Measurements from ENCODE around the gene DDR2.

The DDR2 gene

GRCh38 chr1:162612606-162613400, 19.5 kb upstream of the DDR2 start:
- Histone ChIP-seq H3K9me3 (ENCODE audit: control insufficient read depth, low read length) (no peaks in the 10 kb centered on the region), H3K4me3 (ENCODE audit: low read length) (no peak overlapping the region), H3K36me3 (ENCODE audit: control insufficient read depth, insufficient read depth, low read length) (no peaks in the 10 kb centered on the region), H3K27me3 (ENCODE audit: control insufficient read depth, insufficient read depth, low read length) (no peaks in the 10 kb centered on the region), H3K9ac (ENCODE audit: low read length) (no peak overlapping the region), H3K4me1 (ENCODE audit: control insufficient read depth, insufficient read depth, low read length) (no peaks in the 10 kb centered on the region)

DNA sequence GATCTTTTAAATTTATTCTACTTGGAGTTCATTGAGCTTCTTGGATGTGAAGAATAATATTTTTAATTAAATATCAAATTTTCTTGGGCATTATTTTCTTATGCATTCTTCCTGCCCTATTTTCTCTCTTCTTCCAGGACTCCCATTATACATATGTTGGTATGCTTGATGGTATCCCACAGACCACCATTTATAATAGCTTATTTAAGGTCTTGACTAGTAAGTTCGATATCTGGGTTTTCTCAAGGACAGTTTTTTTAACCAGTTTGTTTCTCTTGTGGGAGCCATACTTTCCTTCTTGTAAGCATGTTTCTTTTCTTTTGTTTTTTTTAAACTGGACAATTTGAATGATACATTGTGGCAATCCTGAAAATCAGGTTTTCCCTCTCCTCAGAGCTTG, 15.4 kb upstream of the DDR2 start:
- Histone ChIP-seq H3K36me3 (ENCODE audit: control insufficient read depth, insufficient read depth, low read length) (no peaks in the 10 kb centered on the region), H3K4me1 (ENCODE audit: control insufficient read depth, insufficient read depth, low read length) (no peaks in the 10 kb centered on the region), H3K27me3 (ENCODE audit: control insufficient read depth, insufficient read depth, low read length) (no peaks in the 10 kb centered on the region), H3K9ac (ENCODE audit: low read length) (no peak overlapping the region), H3K9me3 (ENCODE audit: control insufficient read depth, low read length) (no peaks in the 10 kb centered on the region), H3K4me3 (ENCODE audit: low read length) (no peak overlapping the region)

- Histone ChIP-seq H3K27me3 (ENCODE audit: control insufficient read depth, insufficient read depth, low read length) (no peaks in the 10 kb centered on the region), H3K9me3 (ENCODE audit: control insufficient read depth, low read length) (no peaks in the 10 kb centered on the region), H3K4me3 (ENCODE audit: low read length) (no peak overlapping the region), H3K4me1 (ENCODE audit: control insufficient read depth, insufficient read depth, low read length) (no peaks in the 10 kb centered on the region), H3K9ac (ENCODE audit: low read length) (no peak overlapping the region), H3K36me3 (ENCODE audit: control insufficient read depth, insufficient read depth, low read length) (no peaks in the 10 kb centered on the region)
These were observed 14.8 kb upstream of the DDR2 start for GRCh38 chr1:162617513-162617912.

DNA sequence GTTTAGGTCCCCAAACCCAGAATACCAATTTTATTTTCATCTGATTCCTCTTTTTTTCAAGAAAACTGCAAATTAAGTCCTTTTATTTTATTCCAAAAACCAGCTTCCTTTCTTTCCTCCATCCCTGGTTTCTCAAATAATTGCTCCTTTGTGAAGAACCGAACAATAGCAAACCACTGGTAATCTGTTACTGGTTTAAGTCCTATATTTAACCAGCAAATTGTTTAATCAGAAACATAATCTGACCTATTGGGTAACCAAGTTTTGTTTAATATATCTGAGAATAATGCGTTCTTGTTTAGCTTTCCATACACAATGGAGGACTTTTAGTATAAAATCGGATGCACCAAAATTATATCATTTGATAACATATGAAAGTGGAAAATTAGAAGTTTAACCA, 13.2 kb upstream of the DDR2 start:
- Histone ChIP-seq H3K4me3 (ENCODE audit: low read length) (no peak overlapping the region), H3K9ac (ENCODE audit: low read length) (no peak overlapping the region), H3K36me3 (ENCODE audit: control insufficient read depth, insufficient read depth, low read length) (no peaks in the 10 kb centered on the region), H3K9me3 (ENCODE audit: control insufficient read depth, low read length) (no peaks in the 10 kb centered on the region), H3K4me1 (ENCODE audit: control insufficient read depth, insufficient read depth, low read length) (no peaks in the 10 kb centered on the region), H3K27me3 (ENCODE audit: control insufficient read depth, insufficient read depth, low read length) (no peaks in the 10 kb centered on the region)

DNA sequence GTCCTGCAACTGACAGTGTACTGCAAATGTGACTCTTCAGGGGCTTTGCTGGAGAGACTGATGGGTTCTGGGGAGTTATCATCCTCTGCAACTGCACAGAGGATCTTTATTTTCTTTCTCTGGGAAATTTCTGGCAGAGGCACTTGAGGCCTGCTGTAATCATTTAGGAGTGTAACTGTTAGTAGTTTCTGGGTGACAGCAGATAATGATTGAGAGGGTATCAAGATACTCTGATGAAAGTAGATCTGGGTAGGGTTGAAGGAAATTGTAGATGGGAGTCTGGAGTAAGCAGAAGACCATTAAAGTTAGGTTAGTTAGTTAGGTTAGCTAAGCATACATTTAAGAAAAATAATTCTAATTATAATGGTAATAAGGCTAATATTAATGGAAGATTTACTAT, 11.0 kb upstream of the DDR2 start:
- no peak overlapping the region for H3K4me3 ChIP-seq (ENCODE audit: low read length)
- no peaks in the 10 kb centered on the region for H3K9me3 ChIP-seq (ENCODE audit: control insufficient read depth, low read length)
- no peaks in the 10 kb centered on the region for H3K27me3 ChIP-seq (ENCODE audit: control insufficient read depth, insufficient read depth, low read length)
- no peaks in the 10 kb centered on the region for H3K4me1 ChIP-seq (ENCODE audit: control insufficient read depth, insufficient read depth, low read length)
- no peaks in the 10 kb centered on the region for H3K36me3 ChIP-seq (ENCODE audit: control insufficient read depth, insufficient read depth, low read length)
- no peak overlapping the region for H3K9ac ChIP-seq (ENCODE audit: low read length)

GRCh38 chr1:162625679-162626078, 6.6 kb upstream of the DDR2 start:
- Histone ChIP-seq H3K27me3 (ENCODE audit: control insufficient read depth, insufficient read depth, low read length) (no peaks in the 10 kb centered on the region), H3K9me3 (ENCODE audit: control insufficient read depth, low read length) (no peaks in the 10 kb centered on the region), H3K4me3 (ENCODE audit: low read length) (no peak overlapping the region), H3K4me1 (ENCODE audit: control insufficient read depth, insufficient read depth, low read length) (no peaks in the 10 kb centered on the region), H3K9ac (ENCODE audit: low read length) (no peak overlapping the region), H3K36me3 (ENCODE audit: control insufficient read depth, insufficient read depth, low read length) (no peaks in the 10 kb centered on the region)

DNA sequence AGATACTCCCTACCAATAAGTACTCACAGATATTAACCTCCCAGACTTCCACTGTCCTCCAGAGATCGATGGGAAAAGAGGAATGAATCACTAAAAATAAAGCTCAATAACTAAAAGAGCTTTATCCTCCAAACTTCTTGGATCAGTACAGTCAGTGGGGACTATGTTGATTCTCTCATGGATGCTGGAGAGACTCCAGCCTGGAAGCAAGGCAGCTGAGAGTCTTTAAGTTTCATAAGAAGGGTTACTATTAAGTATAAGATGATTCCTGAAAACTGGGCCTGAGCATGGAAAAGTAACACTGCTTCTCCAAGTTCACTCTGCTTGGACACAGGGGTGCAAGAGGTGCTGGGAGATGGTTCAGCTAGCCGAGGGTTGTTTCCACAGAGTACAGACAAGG, 6.2 kb upstream of the DDR2 start:
- H3K9ac ChIP-seq (ENCODE audit: low read length): no peak overlapping the region
- H3K27me3 ChIP-seq (ENCODE audit: control insufficient read depth, insufficient read depth, low read length): no peaks in the 10 kb centered on the region
- no peaks in the 10 kb centered on the region for H3K4me1 ChIP-seq (ENCODE audit: control insufficient read depth, insufficient read depth, low read length)
- H3K4me3 ChIP-seq (ENCODE audit: low read length): no peak overlapping the region
- H3K9me3 ChIP-seq (ENCODE audit: control insufficient read depth, low read length): no peaks in the 10 kb centered on the region
- no peaks in the 10 kb centered on the region for H3K36me3 ChIP-seq (ENCODE audit: control insufficient read depth, insufficient read depth, low read length)

DNA sequence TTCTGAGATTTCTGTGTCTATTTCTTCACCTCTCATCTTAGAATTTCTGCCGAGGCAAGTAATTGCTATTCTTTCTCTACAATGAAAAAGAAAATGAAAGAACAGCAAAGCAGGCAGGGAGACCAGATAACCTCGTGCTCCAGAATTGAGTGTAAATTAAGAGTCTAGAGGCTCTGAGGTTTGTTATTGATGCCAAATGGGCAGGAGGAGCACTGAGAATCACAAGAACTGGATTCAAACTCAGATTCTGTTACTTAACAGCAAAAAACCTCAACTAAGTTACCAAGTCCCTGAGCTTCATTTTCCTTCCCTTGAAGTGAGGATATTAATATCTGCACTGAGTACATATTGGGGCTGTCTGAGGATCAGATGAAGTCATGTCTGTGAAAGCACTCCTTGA, 5.5 kb upstream of the DDR2 start:
- Histone ChIP-seq H3K9ac (ENCODE audit: low read length) (no peak overlapping the region), H3K36me3 (ENCODE audit: control insufficient read depth, insufficient read depth, low read length) (no peaks in the 10 kb centered on the region), H3K9me3 (ENCODE audit: control insufficient read depth, low read length) (no peaks in the 10 kb centered on the region), H3K27me3 (ENCODE audit: control insufficient read depth, insufficient read depth, low read length) (no peaks in the 10 kb centered on the region), H3K4me1 (ENCODE audit: control insufficient read depth, insufficient read depth, low read length) (no peaks in the 10 kb centered on the region), H3K4me3 (ENCODE audit: low read length) (no peak overlapping the region)

- H3K4me3 ChIP-seq (ENCODE audit: low read length): no peak overlapping the region
- H3K9me3 ChIP-seq (ENCODE audit: control insufficient read depth, low read length): no peaks in the 10 kb centered on the region
- H3K4me1 ChIP-seq (ENCODE audit: control insufficient read depth, insufficient read depth, low read length): no peaks in the 10 kb centered on the region
- H3K36me3 ChIP-seq (ENCODE audit: control insufficient read depth, insufficient read depth, low read length): no peaks in the 10 kb centered on the region
- H3K27me3 ChIP-seq (ENCODE audit: control insufficient read depth, insufficient read depth, low read length): no peaks in the 10 kb centered on the region
- H3K9ac ChIP-seq (ENCODE audit: low read length): no peak overlapping the region
These were observed 4.5 kb upstream of the DDR2 start for GRCh38 chr1:162627662-162628296.

- Histone ChIP-seq H3K27me3 (ENCODE audit: control insufficient read depth, insufficient read depth, low read length) (no peaks in the 10 kb centered on the region), H3K9ac (ENCODE audit: low read length) (no peak overlapping the region), H3K36me3 (ENCODE audit: control insufficient read depth, insufficient read depth, low read length) (no peaks in the 10 kb centered on the region), H3K4me3 (ENCODE audit: low read length) (no peak overlapping the region), H3K9me3 (ENCODE audit: control insufficient read depth, low read length) (no peaks in the 10 kb centered on the region), H3K4me1 (ENCODE audit: control insufficient read depth, insufficient read depth, low read length) (no peaks in the 10 kb centered on the region)
These were observed 3.1 kb upstream of the DDR2 start for GRCh38 chr1:162629077-162629627.

DNA sequence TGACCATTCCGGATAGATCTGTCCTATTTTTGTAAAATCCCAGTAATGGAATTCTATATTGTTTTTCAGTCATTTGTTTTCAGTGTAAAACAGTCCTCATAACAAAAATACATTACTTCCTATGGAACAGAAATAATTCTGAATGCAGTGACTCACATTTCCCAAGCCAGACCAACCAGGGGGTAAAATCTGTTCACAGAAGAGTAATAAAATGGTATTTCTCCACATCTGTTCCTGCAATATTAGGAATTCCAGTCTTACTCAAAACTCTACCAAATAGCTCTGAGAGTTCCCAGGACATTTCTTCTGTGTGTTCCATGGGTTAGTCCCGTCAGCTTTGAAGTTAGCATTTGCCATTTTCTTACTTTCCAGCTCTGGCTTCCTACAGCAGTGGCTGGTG, 2.6 kb upstream of the DDR2 start:
- H3K36me3 ChIP-seq (ENCODE audit: control insufficient read depth, insufficient read depth, low read length): no peaks in the 10 kb centered on the region
- H3K9ac ChIP-seq (ENCODE audit: low read length): no peak overlapping the region
- no peaks in the 10 kb centered on the region for H3K9me3 ChIP-seq (ENCODE audit: control insufficient read depth, low read length)
- no peaks in the 10 kb centered on the region for H3K27me3 ChIP-seq (ENCODE audit: control insufficient read depth, insufficient read depth, low read length)
- H3K4me1 ChIP-seq (ENCODE audit: control insufficient read depth, insufficient read depth, low read length): no peaks in the 10 kb centered on the region
- no peak overlapping the region for H3K4me3 ChIP-seq (ENCODE audit: low read length)

- Histone ChIP-seq H3K4me3 (ENCODE audit: low read length) (no peak overlapping the region), H3K27me3 (ENCODE audit: control insufficient read depth, insufficient read depth, low read length) (no peaks in the 10 kb centered on the region), H3K4me1 (ENCODE audit: control insufficient read depth, insufficient read depth, low read length) (no peaks in the 10 kb centered on the region), H3K9me3 (ENCODE audit: control insufficient read depth, low read length) (no peaks in the 10 kb centered on the region), H3K36me3 (ENCODE audit: control insufficient read depth, insufficient read depth, low read length) (no peaks in the 10 kb centered on the region), H3K9ac (ENCODE audit: low read length) (no peak overlapping the region)
These were observed 595 bp upstream of the DDR2 start for GRCh38 chr1:162631546-162632191.
